ENCODE data around the gene LYAR.

DNA sequence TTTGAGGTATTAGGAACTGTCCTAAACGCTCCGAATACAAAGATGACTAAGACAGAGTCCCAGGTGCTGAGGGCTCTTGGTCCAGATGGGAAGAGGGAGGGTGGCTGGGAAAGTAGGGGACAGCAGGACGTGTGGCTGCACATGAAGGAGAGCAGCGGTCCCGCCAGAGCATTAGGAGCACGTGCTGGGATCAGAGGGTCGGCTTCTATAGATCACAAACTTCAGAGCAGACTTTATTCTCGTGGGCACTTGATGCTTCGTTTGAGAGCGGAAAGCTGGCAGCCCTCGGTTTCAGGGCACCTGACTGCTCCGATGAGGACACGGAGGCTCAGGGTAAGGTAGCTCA, 26.2 kb upstream of the LYAR start:
- TF ChIP-seq, protein P1, sequence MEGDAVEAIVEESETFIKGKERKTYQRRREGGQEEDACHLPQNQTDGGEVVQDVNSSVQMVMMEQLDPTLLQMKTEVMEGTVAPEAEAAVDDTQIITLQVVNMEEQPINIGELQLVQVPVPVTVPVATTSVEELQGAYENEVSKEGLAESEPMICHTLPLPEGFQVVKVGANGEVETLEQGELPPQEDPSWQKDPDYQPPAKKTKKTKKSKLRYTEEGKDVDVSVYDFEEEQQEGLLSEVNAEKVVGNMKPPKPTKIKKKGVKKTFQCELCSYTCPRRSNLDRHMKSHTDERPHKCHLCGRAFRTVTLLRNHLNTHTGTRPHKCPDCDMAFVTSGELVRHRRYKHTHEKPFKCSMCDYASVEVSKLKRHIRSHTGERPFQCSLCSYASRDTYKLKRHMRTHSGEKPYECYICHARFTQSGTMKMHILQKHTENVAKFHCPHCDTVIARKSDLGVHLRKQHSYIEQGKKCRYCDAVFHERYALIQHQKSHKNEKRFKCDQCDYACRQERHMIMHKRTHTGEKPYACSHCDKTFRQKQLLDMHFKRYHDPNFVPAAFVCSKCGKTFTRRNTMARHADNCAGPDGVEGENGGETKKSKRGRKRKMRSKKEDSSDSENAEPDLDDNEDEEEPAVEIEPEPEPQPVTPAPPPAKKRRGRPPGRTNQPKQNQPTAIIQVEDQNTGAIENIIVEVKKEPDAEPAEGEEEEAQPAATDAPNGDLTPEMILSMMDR (IDR thresholded peaks at IDR 0.05) = no peak
- no peak for TF ChIP-seq POLR2A (IDR thresholded peaks at IDR 0.05)

Data from right lobe of liver (tissue), 4 donors.